ENCODE measurements around the gene IDS. TPM values are rescaled to one million over a fixed set of nuclear protein-coding genes. Genes with fewer than 3 reads are reported as not detected.

The IDS gene
- total RNA-seq, 1 experiment from 2014 or later = 39.2 TPM

GRCh38 chrX:149456476-149457245 lies 48.4 kb downstream of the IDS start:
- Mint-ChIP-seq H3K36me3 (ENCODE audit: insufficient read depth in 1 of 3, low read depth in 3 of 3) (no peaks in the 10 kb centered on the region; a peak in 2 of 7 replicates), H3K9me3 (peaks cover 53 to 55% of the 10 kb centered on the region in 2 experiments), H3K27me3 (ENCODE audit: low read depth) (peaks cover 3% of the 10 kb centered on the region), H3K4me1 (no peaks in the 10 kb centered on the region), H3K27ac (no peak overlapping the region), H3K4me3 (no peak overlapping the region)
- Histone ChIP-seq H3K9me3 (ENCODE audit: control insufficient read depth, low read depth, low read length) (peaks cover 34% of the 10 kb centered on the region), H3K23ac (ENCODE audit: insufficient read length, low read depth, low read length) (no peak overlapping the region), H4K5ac (ENCODE audit: insufficient read length, low read depth, low read length) (no peak overlapping the region), H3K4me1 (ENCODE audit: insufficient read depth, low read length) (no peaks in the 10 kb centered on the region), H3K79me2 (ENCODE audit: insufficient read depth, low read length) (no peaks in the 10 kb centered on the region), H4K8ac (replicated peaks; ENCODE audit: insufficient read length, low read depth, low read length) (no peak overlapping the region), H3K27ac (ENCODE audit: insufficient read length, low read depth, low read length) (no peak overlapping the region), H2AFZ (ENCODE audit: low read length) (no peak overlapping the region), H3K18ac (ENCODE audit: insufficient read length, low read depth, low read length) (no peak overlapping the region), H4K20me1 (ENCODE audit: control insufficient read depth, insufficient read depth, insufficient read length) (no peaks in the 10 kb centered on the region), H2BK120ac (ENCODE audit: low read depth, low read length, poor library complexity, severe bottlenecking) (no peak overlapping the region), H3K14ac (ENCODE audit: insufficient read depth, low read length) (no peak overlapping the region), H3T11ph (ENCODE audit: low read length) (no peak overlapping the region), H3K4me2 (ENCODE audit: insufficient read depth, insufficient read length, low read length) (no peak overlapping the region), H3K27me3 (ENCODE audit: insufficient read depth, low read length) (no peaks in the 10 kb centered on the region), H2BK12ac (ENCODE audit: insufficient read length, low read depth, low read length) (no peak overlapping the region), H3K79me1 (ENCODE audit: insufficient read depth, low read depth, low read length, poor library complexity, severe bottlenecking) (no peaks in the 10 kb centered on the region), H4K91ac (ENCODE audit: insufficient read length, low read depth, low read length) (no peak overlapping the region), H3K23me2 (ENCODE audit: insufficient read length, low read depth, low read length, poor library complexity, severe bottlenecking) (no peaks in the 10 kb centered on the region), H2BK5ac (ENCODE audit: insufficient read length, low read length) (no peak overlapping the region), H3K4ac (ENCODE audit: low read depth, low read length) (no peak overlapping the region), H2AK5ac (ENCODE audit: insufficient read length, low read length) (no peak overlapping the region), H2BK15ac (ENCODE audit: low read depth, low read length) (no peak overlapping the region), H3K56ac (ENCODE audit: insufficient read length, low read depth, low read length) (no peak overlapping the region), H3K9ac (ENCODE audit: extremely low read depth, insufficient read length, low read length) (no peak overlapping the region), H2BK20ac (ENCODE audit: low read depth, low read length, poor library complexity, severe bottlenecking) (no peak overlapping the region)
- TF ChIP-seq CTCF (conservative IDR thresholded peaks at IDR 0.05) = no peak
- no CpG with 5 or more reads among the region's 9 CpGs for WGBS (ENCODE audit: extremely low coverage, insufficient read length, low lambda C conversion rate)
- no peak for DNase-seq
